HuH-7 (cell line): ENCODE data around the gene AQP6.

Source experiments
- DNase-seq: peaks from one replicate; pipeline ENCODE4 v3.0.0; 2011; ENCODE audit warnings: low spot score

The AQP6 gene

GRCh38 chr12:49972641-49973360 is at the start of gene AQP6:
Gene AQP6 (plus strand): TSS chr12:49972947. CDS start chr12:49973174, 227 bp downstream.
- no peak for DNase-seq

- no peak for DNase-seq
Observed at GRCh38 chr12:49923035-49923644, 49.6 kb upstream of the AQP6 start.

GRCh38 chr12:49923880-49924556 is 48.7 kb upstream of the AQP6 start:
- no peak for DNase-seq

- DNase-seq = no peak
Observed at GRCh38 chr12:49924628-49925246, 48.0 kb upstream of the AQP6 start.

- no peak for DNase-seq
Observed at GRCh38 chr12:49925433-49926204, 47.1 kb upstream of the AQP6 start.

GRCh38 chr12:49928471-49928870 is 44.3 kb upstream of the AQP6 start:
- no peak for DNase-seq

GRCh38 chr12:49929581-49929980 is 43.2 kb upstream of the AQP6 start:
- DNase-seq = no peak

GRCh38 chr12:49930515-49931288 is 42.0 kb upstream of the AQP6 start:
- no peak for DNase-seq

GRCh38 chr12:49932023-49932422 is 40.7 kb upstream of the AQP6 start:
- no peak for DNase-seq

- DNase-seq = no peak
Observed at GRCh38 chr12:49932533-49933130, 40.1 kb upstream of the AQP6 start.

- DNase-seq = no peak
Observed at GRCh38 chr12:49933796-49934195, 39.0 kb upstream of the AQP6 start.

- DNase-seq = no peak
Observed at GRCh38 chr12:49934505-49934904, 38.2 kb upstream of the AQP6 start.

GRCh38 chr12:49936925-49937324 is 35.8 kb upstream of the AQP6 start:
- DNase-seq = no peak

- DNase-seq = no peak
Observed at GRCh38 chr12:49937639-49938300, 35.0 kb upstream of the AQP6 start.

- no peak for DNase-seq
Observed at GRCh38 chr12:49939307-49939706, 33.4 kb upstream of the AQP6 start.

- no peak for DNase-seq
Observed at GRCh38 chr12:49939707-49940106, 33.0 kb upstream of the AQP6 start.

- no peak for DNase-seq
Observed at GRCh38 chr12:49941556-49942511, 30.9 kb upstream of the AQP6 start.

- no peak for DNase-seq
Observed at GRCh38 chr12:49942512-49942893, 30.2 kb upstream of the AQP6 start.
